Activated T-cell treated with anti-CD3 and anti-CD28 coated beads for 48 hours (primary cell): ENCODE results near the gene SPPL3.

Experiments
- DNase-seq: peaks from one replicate; pipeline ENCODE4 v3.0.0-alpha.2; 2020; ENCODE audit warnings: low read depth

SPPL3 gene

GRCh38 chr12:120775862-120776552 lies 128.2 kb downstream of the SPPL3 start:
- no peak for DNase-seq

DNA sequence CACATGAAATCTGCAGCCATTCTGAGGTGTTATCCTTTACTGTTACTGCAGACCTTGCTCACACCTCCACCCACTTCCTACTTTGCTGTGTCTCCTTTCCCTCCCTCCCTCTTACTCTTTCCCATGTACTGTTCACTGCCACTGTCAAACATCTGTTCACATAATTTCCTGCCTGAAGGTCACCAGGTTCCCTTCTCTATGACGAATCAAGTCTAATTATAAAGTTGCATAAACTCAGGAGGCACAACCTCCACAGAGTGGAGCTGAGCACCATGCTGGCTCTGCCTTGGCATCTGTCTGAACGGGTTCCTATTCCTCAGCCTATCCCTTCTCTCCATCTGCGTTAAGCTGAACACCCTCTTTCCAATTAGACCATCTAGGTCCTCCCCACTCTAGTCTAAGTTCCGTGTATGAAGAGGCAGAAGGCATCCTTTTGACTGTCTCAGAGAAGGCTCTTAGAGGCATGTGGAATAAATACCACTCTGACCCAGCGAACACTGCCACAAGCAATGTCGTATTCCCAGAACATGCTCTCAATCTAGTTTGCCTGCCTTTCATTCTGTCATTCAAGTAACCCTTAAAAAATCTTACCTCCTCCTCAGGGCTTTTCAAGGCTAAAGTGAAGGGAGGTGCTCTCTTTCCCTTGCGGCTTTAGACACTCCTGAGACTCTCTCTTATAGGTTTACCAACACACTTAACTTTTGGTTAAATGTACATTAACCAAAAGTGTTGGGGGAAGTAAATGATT lies 129.8 kb downstream of the SPPL3 start:
- DNase-seq = no peak

DNA sequence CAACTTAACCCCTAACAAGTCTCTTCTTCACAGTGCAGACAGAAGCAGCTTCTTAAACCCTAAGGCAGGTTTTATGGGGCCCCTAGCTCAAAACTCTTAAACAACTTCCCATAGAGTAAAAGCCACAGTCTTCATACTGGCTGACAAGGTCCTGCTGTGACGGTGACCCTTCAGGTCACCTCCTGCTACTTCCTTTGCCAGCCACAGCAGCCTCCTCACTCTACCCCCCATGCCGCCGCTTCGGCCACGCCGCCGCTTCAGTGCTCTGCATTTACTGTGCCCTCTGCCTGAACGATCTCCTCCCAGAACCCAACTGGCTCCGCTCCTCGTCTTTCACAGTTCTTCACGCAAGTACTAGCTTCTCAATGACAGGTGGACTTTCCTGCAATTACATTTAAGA lies 133.1 kb downstream of the SPPL3 start:
- DNase-seq = no peak

DNA sequence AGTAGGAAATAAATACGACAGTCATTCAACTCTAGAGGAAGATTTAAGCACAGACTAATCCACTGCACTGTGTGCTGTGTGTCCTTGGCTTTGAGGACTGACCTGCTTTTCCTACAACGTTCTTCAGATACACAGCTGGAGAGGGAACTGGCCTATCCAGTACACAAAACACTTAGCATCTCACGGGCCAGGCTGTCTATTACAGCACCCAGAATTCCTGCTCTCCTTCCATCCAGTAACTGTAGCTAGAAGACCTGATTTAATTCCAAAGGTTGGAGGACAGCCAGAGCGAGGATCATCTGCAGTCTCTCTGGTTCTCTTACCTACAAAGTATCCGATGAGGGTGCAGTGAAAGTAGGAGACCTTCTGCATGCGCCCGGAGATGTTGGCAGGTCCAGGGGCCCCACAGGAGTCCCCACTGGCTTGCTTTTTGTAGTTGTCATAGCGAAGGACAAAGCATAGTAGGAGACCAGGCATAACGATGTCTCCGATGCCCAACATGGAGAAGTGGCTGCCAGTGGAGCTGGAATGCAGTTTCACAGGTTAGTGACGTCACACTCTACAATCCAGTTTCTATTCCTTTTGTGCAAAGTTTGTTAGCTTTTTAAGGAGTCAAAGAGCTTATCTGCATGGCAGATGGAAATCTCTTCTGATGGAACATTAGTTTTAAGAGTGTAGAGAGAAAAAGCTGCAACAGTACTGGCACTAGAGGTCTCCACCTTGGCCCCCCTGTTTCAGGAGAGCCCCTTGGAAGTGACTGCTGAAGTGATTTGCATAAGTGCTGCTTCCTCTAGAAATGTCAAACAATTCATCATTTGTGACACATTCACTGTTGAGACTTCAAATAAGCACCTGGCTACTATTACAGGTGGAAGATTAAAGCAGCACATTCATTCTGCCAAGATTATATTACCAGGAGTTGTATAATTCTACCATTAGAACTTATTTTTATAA lies 136.8 kb downstream of the SPPL3 start:
- no peak for DNase-seq

GRCh38 chr12:120766566-120766965 lies 137.6 kb downstream of the SPPL3 start:
- DNase-seq = no peak

DNA sequence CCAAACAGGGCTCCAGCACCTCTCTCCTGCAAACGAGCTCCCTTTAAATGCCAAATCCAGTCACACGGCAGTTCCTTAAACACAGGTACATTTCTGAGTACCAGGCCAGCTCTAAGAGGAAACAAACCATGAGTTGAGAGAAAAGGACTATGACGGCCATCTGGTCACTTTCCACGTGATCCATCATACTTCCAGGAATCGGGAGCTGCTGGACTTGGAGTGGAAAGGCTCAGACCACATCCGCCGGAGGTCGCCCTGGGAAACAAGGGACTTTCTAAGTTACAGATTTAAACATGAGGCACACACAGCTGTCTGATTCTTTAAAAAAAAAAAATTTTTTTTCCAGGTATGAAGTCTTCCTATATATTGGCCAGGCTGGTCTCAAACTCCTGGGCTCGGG lies 139.3 kb downstream of the SPPL3 start:
- DNase-seq = no peak

- DNase-seq = no peak
These were observed 140.9 kb downstream of the SPPL3 start for GRCh38 chr12:120763250-120763649.

- DNase-seq = no peak
These were observed 142.1 kb downstream of the SPPL3 start for GRCh38 chr12:120762086-120762485.

- no peak for DNase-seq
These were observed 142.6 kb downstream of the SPPL3 start for GRCh38 chr12:120761519-120761934.

DNA sequence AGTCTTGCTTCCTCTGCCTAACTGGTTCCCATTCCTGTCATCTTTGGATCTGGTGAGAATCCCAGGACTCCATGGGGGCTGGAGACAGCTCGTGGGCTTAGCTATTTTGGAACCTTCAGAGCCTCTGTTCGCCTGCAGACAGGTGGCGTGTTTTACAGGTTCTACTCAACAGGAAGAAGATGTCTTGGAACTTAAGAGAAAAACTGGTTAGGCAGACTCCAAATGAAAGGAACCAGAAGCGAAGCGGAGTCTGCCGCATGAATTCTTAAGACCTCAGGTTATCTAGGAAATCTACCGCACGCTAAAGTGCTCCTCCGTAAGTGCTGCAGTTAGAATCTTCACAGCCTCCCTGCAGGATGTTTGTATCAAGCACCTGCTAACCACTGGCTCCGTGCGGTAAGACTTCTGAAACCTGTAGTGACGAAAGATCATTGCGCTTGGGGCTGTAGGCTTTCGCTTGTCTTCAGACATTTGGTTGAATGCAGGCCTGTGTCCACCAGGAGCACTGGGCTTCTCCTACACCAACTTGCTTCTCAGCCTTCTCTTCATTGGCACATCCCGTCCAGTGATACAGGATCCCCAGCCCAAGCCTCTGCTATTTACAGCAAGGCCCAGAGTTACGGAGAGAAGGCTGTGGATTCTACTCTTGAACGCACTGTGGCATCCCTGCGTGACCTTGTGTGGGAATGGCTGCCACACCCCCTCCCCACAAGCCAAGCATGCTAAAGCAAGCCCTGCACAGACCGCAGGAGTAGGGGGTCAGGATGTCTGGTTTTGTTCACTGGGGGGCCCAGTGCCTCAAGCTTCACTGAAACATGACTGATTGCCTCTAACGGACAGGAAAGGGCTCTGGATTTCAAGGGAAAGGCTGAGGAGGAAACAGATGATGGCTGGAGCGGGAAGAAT lies 143.6 kb downstream of the SPPL3 start:
- DNase-seq = no peak

DNA sequence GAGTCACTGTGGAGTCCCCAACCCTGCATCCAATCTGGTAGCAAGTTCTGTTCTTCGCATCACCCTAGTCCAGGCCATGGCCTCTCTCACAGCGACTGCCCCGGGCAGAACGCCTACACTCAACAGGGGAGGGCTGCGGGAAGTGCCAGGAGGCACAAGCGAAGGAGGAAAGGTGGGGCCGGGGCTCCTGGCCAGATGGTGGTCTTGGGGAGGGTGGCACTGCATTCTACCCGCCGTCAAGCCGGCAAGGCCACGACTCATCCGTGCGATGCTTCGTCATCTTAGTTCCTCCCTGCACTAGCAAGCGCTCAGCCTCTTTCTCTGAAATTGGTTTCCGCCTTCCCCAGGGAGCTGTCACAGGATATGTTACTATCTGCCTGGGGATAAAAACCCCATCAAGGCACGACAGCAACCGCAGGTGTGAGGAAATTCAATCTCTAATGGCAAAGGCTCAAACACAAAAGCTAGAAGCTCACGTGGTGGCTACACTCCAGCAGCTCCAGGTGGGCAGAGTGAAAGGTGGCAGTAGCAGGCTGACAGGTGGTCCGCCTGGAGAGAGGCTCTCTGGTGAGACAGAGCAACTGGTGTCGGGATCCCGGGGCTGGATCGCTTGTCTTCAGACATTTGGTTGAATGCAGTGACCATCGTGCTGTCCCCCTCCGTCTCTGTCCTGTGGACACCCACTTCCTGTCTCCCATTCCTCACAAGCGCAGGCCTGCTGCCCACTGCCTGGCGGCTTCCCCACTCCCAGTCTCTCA lies 144.4 kb downstream of the SPPL3 start:
- DNase-seq = no peak

GRCh38 chr12:120758798-120759590 lies 145.2 kb downstream of the SPPL3 start:
- DNase-seq = no peak

DNA sequence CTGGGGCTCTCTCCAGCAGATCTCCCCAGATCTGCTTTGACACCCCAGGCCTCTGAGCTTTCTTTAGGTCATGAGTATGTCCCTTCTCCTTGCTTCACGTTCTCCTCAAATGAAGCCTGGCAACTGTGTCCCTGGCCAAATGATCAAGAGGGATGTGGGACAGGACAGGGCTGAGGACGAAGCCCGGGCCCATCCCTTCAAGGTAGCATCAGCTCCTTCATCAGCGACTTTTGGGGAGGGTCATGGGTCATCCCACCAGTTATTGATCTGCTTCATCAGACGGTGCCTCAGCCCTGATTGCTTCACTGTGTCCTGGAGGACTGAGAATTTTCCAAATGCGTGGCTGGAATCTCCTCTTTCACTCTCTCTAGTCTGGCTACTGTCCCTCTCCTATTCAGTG lies 146.2 kb downstream of the SPPL3 start:
- DNase-seq = no peak

- no peak for DNase-seq
These were observed 146.9 kb downstream of the SPPL3 start for GRCh38 chr12:120757226-120757742.

GRCh38 chr12:120755269-120755668 lies 148.9 kb downstream of the SPPL3 start:
- DNase-seq = no peak

DNA sequence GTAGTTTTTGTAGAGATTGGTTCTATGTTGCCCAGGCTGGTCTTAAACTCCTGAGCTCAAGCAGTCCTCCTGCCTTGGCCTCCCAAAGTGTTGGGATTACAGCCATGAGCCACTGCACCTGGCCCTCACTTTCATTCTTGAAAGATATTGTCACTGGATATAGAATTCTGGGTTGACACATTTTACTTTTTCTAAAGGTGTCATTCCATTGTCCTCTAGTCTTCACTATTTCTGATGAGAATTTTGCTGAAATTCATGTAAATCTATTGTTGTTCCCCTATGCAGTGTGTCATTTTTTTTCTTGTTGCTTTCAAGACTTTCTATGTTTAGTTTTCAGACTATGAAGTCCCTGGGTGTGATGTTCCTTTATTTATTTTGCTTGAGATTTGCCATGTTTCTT lies 149.4 kb downstream of the SPPL3 start:
- no peak for DNase-seq

GRCh38 chr12:120751389-120751788 lies 152.8 kb downstream of the SPPL3 start:
- DNase-seq = no peak

- DNase-seq = no peak
These were observed 153.4 kb downstream of the SPPL3 start for GRCh38 chr12:120750806-120751205.

- DNase-seq = no peak
These were observed 154.9 kb downstream of the SPPL3 start for GRCh38 chr12:120749256-120749655.

- no peak for DNase-seq
These were observed 155.9 kb downstream of the SPPL3 start for GRCh38 chr12:120748242-120748641.
